GM13977 (cell line): Measurements from ENCODE around the gene ZBTB39.

Source experiments
- DNase-seq: peaks from one replicate; pipeline ENCODE4 v3.0.0; 2012; ENCODE audit warnings: low spot score
- in situ Hi-C: fragments of 300-500 bp; cut with MboI; formaldehyde crosslinking; loops from one replicate; pipeline ENCODE4 v1.12.0; 2022; ENCODE audit warnings: low sequenced_read_pairs, low pct_unique_long_range_greater_than_20kb, mixed read lengths, inconsistent platforms; ENCODE audit not compliant: unreplicated experiment
- TF ChIP-seq, protein P1 (sequence below): IDR thresholded peaks from 2 replicates; pipeline ENCODE4 v1.5.1; 2012; ENCODE audit warnings: mild to moderate bottlenecking, control low read depth; ENCODE audit not compliant: insufficient read depth; ENCODE audit errors: extremely low read depth, missing control alignments

Gene ZBTB39

DNA sequence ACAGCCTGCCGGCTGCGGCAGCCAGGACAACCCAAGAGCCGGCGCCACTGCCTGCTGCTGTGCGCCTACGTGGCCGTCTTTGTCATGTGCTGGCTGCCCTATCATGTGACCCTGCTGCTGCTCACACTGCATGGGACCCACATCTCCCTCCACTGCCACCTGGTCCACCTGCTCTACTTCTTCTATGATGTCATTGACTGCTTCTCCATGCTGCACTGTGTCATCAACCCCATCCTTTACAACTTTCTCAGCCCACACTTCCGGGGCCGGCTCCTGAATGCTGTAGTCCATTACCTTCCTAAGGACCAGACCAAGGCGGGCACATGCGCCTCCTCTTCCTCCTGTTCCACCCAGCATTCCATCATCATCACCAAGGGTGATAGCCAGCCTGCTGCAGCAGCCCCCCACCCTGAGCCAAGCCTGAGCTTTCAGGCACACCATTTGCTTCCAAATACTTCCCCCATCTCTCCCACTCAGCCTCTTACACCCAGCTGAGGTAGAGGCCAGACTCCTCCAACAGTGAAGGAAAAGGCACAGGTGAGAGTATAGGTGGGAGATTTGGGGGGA lies 10.3 kb downstream of the ZBTB39 start:
- TF ChIP-seq, protein P1, sequence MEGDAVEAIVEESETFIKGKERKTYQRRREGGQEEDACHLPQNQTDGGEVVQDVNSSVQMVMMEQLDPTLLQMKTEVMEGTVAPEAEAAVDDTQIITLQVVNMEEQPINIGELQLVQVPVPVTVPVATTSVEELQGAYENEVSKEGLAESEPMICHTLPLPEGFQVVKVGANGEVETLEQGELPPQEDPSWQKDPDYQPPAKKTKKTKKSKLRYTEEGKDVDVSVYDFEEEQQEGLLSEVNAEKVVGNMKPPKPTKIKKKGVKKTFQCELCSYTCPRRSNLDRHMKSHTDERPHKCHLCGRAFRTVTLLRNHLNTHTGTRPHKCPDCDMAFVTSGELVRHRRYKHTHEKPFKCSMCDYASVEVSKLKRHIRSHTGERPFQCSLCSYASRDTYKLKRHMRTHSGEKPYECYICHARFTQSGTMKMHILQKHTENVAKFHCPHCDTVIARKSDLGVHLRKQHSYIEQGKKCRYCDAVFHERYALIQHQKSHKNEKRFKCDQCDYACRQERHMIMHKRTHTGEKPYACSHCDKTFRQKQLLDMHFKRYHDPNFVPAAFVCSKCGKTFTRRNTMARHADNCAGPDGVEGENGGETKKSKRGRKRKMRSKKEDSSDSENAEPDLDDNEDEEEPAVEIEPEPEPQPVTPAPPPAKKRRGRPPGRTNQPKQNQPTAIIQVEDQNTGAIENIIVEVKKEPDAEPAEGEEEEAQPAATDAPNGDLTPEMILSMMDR = no peak
- in situ Hi-C loops = no loop called here
- no peak for DNase-seq

GRCh38 chr12:56995201-56995929 lies 11.0 kb downstream of the ZBTB39 start:
- TF ChIP-seq, protein P1 = no peak
- no peak for DNase-seq
- in situ Hi-C loops = no loop called here

- TF ChIP-seq, protein P1 = no peak
- DNase-seq = no peak
- in situ Hi-C loops = no loop called here
Measured at GRCh38 chr12:56994231-56994746, 12.1 kb downstream of the ZBTB39 start.

- in situ Hi-C loops = no loop called here
- DNase-seq = no peak
- TF ChIP-seq, protein P1 = no peak
Measured at GRCh38 chr12:56993346-56993745, 13.0 kb downstream of the ZBTB39 start.

GRCh38 chr12:56991319-56992246 lies 14.8 kb downstream of the ZBTB39 start:
- in situ Hi-C loops = no loop called here
- DNase-seq = peak; percentile 24
- TF ChIP-seq, protein P1 = no peak

DNA sequence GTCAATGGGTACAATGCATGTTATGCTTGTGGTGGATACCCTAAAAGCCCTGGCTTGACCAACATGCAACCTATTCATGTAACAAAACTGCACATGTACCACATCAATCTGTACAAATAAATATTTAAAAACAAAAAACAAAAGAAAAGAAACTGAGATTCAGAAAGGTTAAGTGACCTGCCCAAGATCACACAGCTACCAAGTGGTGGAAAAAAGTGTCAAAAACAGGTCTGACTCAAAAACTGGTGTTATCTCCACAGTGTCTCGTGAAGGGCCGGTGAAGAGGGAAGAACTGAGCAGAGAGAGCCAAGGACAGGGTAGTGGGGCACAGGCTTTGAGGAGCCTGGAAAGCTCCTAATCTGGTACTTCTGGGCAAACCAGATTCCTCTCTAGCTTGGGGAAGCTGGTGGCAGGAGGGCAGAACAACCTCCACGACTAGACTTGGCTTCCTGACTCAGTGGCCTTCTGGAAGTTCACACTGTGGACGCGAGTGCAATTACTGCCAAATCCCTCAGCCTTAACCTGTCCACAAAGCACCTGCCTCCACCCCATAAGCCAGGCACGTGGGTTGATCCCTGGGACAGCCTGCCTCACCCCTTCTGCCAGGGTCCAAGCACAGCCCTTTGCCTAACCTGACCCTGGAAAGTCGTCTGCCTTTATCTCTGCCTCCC lies 15.6 kb downstream of the ZBTB39 start:
- DNase-seq = no peak
- in situ Hi-C loops = no loop called here

More for the DNA sequence above, 15.6 kb downstream of the ZBTB39 start:
- TF ChIP-seq, protein P1 = no peak
